ENCODE data around the gene OSER1. TPM values are rescaled to one million over a fixed set of nuclear protein-coding genes. Genes with fewer than 3 reads are reported as not detected.
"Not testable (repeated sequence)": the region's sequence is repeated elsewhere in the genome, so short reads cannot be mapped to it uniquely, and the experiment has no call there.

The OSER1 gene
- total and polyA plus RNA-seq, 7 experiments from 2014 or later, result 25.0 to 115 (median 43.0) TPM

DNA sequence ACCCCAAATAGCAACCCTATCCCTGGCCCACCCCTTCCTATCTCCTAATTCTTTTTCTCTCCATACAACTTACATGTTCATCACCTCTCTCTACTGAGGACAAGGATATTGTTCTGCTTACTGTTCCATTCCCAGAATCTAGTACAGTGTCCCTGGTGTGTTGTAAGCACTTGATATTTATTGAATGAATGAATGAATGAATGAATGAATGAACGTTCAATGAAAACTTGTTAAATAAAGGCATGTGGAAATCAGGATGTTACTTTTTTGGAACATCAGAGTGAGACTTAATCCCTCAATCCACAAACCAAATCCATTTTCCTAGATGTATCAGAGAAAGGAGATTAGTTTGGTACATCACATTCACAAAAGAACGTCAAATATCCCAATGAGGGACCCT, 16.8 kb downstream of the OSER1 start:
- POLR2A ChIA-PET, result no interaction called here
- Mint-ChIP-seq H3K4me1 (peaks cover 0 to 8% (median 4%) of the 10 kb centered on the region in 7 donors), H3K36me3 (peaks cover 0 to 22% (median 12%) of the 10 kb centered on the region in 5 donors), H3K27me3 (peaks cover 3 to 17% (median 11%) of the 10 kb centered on the region in 5 donors), H3K27ac (peak overlapping the region in 2 of 9 donors; percentile 7 to 18), H3K4me3 (no peak overlapping the region), H3K9me3 (peaks cover 0 to 1% (median 0%) of the 10 kb centered on the region in 11 donors)
- H3K9me3 ChIP-seq (ENCODE audit: control insufficient read depth in 2 of 3, low read length in 3 of 3), result no peaks in the 10 kb centered on the region
- peaks cover 6 to 22% (median 22%) of the 10 kb centered on the region in 3 experiments for H3K36me3 ChIP-seq (ENCODE audit: control insufficient read depth in 2 of 3, insufficient read depth in 3 of 3, low read length in 3 of 3)
- CTCF ChIA-PET, result no interaction called here
- intact Hi-C loops (cut with micrococcal nuclease), result loop anchor here in 1 of 2 donors (5.0 kb wide), 1 partner anchor 736 kb away; the partner anchor contains the start of gene SRSF6
- H3K4me1 ChIP-seq (ENCODE audit: control insufficient read depth in 2 of 2, insufficient read depth in 2 of 2, low read length in 2 of 2), result no peaks in the 10 kb centered on the region
- DNase-seq (no peak), ATAC-seq (no peak)
- no peaks in the 10 kb centered on the region for H3K27me3 ChIP-seq (ENCODE audit: control insufficient read depth in 2 of 2, insufficient read depth in 2 of 2, low read length in 2 of 2)
- no peak overlapping the region for H3K4me3 ChIP-seq (ENCODE audit: low read length)
- H3K27ac ChIP-seq (ENCODE audit: low read depth, low read length), result no peak overlapping the region

DNA sequence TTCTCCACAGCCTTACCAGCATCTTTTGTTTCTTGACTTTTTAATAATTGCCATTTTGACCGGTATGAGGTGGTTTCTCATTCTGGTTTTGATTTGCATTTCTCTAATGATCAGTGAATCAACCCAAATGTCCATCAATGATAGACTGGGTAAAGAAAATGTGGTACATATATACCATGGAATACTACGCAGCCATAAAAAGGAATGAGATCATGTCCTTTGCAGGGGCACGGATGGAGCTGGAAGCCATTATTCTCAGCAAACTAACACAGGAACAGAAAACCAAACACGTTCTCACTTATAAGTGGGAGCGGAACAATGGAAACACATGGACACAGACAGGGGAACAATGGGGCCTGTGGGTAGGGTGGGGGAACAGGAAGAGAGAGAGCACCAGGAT, 18.9 kb downstream of the OSER1 start:
- ATAC-seq; H3K36me3 Mint-ChIP-seq; POLR2A ChIA-PET; H3K9me3 Mint-ChIP-seq; H3K4me3 ChIP-seq (ENCODE audit: low read length); H3K27me3 ChIP-seq (ENCODE audit: control insufficient read depth in 2 of 2, insufficient read depth in 2 of 2, low read length in 2 of 2); H3K4me3 Mint-ChIP-seq; H3K36me3 ChIP-seq (ENCODE audit: control insufficient read depth in 2 of 3, insufficient read depth in 3 of 3, low read length in 3 of 3); H3K9me3 ChIP-seq (ENCODE audit: control insufficient read depth in 2 of 3, low read length in 3 of 3); H3K27ac Mint-ChIP-seq; H3K27ac ChIP-seq (ENCODE audit: low read depth, low read length); DNase-seq: not testable (repeated sequence)
- H3K27me3 Mint-ChIP-seq, result peaks cover 23 to 35% (median 28%) of the 10 kb centered on the region in 5 donors
- CTCF ChIA-PET, result interaction anchor here (3.6 to 4.5 kb wide), 2 partner anchors 12 to 74 kb away, joined by 14 to 60 read pairs; no protein-coding TSS in a partner anchor
- intact Hi-C loops (cut with micrococcal nuclease), result loop anchor here in 1 of 2 donors (5.0 kb wide), 1 partner anchor 734 kb away; the partner anchor contains the start of gene SRSF6
- H3K4me1 ChIP-seq (ENCODE audit: control insufficient read depth in 2 of 2, insufficient read depth in 2 of 2, low read length in 2 of 2), result peaks cover 0 to 10% of the 10 kb centered on the region in 2 donors
- peaks cover 4 to 21% (median 14%) of the 10 kb centered on the region in 7 donors for H3K4me1 Mint-ChIP-seq

DNA sequence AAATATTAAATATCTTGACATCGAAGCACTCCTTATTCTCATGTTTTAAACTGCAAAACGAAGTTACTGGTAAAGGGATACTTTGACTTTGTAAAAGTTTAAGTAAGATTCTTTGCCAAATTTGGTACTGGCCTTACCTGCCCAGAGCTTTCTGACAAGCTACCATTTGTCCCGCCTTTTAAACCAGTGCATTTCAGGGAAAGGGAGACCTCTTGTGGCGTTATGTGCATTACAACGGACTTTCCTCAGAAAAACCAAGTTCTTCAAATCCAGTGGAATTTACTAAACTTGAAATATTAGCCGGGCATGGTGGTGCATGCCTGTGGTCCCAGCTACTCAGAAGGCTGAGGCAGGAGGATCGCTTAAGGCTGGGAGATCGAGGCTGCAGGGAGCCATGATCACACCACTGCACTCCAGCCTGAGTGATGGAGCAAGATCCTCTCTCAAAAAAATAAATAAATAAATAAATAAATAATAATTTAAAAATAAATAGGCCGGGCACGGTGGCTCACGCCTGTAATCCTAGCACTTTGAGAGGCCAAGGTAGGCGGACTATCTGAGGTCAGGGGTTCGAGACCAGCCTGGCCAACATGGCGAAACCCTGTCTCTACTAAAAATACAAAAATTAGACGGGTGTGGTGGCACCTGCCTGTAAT, 20.2 kb downstream of the OSER1 start:
- peak in 7 of 9 donors; percentile 27 to 60 (median 51) for DNase-seq
- not testable (repeated sequence) for H3K9me3 ChIP-seq (ENCODE audit: control insufficient read depth in 2 of 3, low read length in 3 of 3); H3K9me3 Mint-ChIP-seq; H3K27me3 ChIP-seq (ENCODE audit: control insufficient read depth in 2 of 2, insufficient read depth in 2 of 2, low read length in 2 of 2); H3K36me3 ChIP-seq (ENCODE audit: control insufficient read depth in 2 of 3, insufficient read depth in 3 of 3, low read length in 3 of 3); H3K36me3 Mint-ChIP-seq; H3K27ac Mint-ChIP-seq; H3K27ac ChIP-seq (ENCODE audit: low read depth, low read length); H3K4me3 Mint-ChIP-seq; H3K4me3 ChIP-seq (ENCODE audit: low read length)
- H3K27me3 Mint-ChIP-seq, result peaks cover 33 to 48% (median 42%) of the 10 kb centered on the region in 5 donors
- CTCF ChIA-PET, result interaction anchor here (0.6 to 4.5 kb wide), 17 partner anchors 11 to 912 kb away, joined by 3 to 60 read pairs (median 3); partner anchors contain the start of gene FITM2
- H3K4me1 ChIP-seq (ENCODE audit: control insufficient read depth in 2 of 2, insufficient read depth in 2 of 2, low read length in 2 of 2), result peaks cover 0 to 11% of the 10 kb centered on the region in 2 donors
- POLR2A ChIA-PET, result interaction anchor here (0.5 to 1.7 kb wide), 3 partner anchors 48 to 134 kb away, joined by 3 to 15 read pairs (median 3); no protein-coding TSS in a partner anchor
- peaks cover 4 to 19% (median 13%) of the 10 kb centered on the region in 7 donors for H3K4me1 Mint-ChIP-seq
- peak; percentile 62 for ATAC-seq
- intact Hi-C loops (cut with micrococcal nuclease), result loop anchor here (1.0 to 5.0 kb wide), 5 partner anchors 74 to 733 kb away; partner anchors contain the start of gene SRSF6 (in 1 of the 2)

DNA sequence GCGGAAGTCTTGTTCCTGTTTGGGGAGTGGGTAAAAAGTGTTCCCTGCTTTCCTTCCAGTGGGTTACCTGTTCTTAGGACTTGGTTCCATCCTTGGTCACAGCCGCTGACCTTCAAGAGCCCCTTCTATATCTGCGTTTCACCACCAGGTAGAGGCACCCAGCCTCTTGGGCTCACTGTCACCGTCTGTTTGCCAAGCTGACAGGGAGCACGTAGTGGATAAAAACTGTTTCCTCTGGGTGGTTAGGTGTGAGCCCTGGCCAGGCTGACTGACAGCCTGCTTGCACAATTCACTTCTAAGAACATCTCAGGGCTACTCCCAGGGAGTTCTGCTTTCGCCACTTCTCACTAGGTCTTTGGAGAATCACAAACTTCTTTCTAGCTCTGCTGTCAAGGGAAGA, 21.8 kb downstream of the OSER1 start:
- H3K4me1 ChIP-seq (ENCODE audit: control insufficient read depth in 2 of 2, insufficient read depth in 2 of 2, low read length in 2 of 2), result peaks cover 0 to 11% of the 10 kb centered on the region in 2 donors
- H3K4me3 ChIP-seq (ENCODE audit: low read length), result no peak overlapping the region
- H3K27me3 ChIP-seq (ENCODE audit: control insufficient read depth in 2 of 2, insufficient read depth in 2 of 2, low read length in 2 of 2), result peaks cover 0 to 12% of the 10 kb centered on the region in 2 donors
- no peaks in the 10 kb centered on the region for H3K9me3 ChIP-seq (ENCODE audit: control insufficient read depth in 2 of 3, low read length in 3 of 3)
- ChIA-PET POLR2A (interaction anchor here (0.6 to 1.7 kb wide), 2 partner anchors 71 to 77 kb away, joined by 4 to 15 read pairs; no protein-coding TSS in a partner anchor), CTCF (interaction anchor here (0.6 to 4.5 kb wide), 6 partner anchors 9 to 77 kb away, joined by 3 to 60 read pairs (median 8); no protein-coding TSS in a partner anchor)
- Mint-ChIP-seq H3K27ac (no peak overlapping the region), H3K4me3 (no peak overlapping the region), H3K9me3 (no peaks in the 10 kb centered on the region), H3K4me1 (peaks cover 4 to 19% (median 13%) of the 10 kb centered on the region in 7 donors), H3K36me3 (no peaks in the 10 kb centered on the region), H3K27me3 (peaks cover 42 to 59% (median 56%) of the 10 kb centered on the region in 5 donors)
- intact Hi-C loops (cut with micrococcal nuclease), result no loop called here
- no peaks in the 10 kb centered on the region for H3K36me3 ChIP-seq (ENCODE audit: control insufficient read depth in 2 of 3, insufficient read depth in 3 of 3, low read length in 3 of 3)
- DNase-seq (no peak), ATAC-seq (peak; percentile 56)
- H3K27ac ChIP-seq (ENCODE audit: low read depth, low read length), result no peak overlapping the region

DNA sequence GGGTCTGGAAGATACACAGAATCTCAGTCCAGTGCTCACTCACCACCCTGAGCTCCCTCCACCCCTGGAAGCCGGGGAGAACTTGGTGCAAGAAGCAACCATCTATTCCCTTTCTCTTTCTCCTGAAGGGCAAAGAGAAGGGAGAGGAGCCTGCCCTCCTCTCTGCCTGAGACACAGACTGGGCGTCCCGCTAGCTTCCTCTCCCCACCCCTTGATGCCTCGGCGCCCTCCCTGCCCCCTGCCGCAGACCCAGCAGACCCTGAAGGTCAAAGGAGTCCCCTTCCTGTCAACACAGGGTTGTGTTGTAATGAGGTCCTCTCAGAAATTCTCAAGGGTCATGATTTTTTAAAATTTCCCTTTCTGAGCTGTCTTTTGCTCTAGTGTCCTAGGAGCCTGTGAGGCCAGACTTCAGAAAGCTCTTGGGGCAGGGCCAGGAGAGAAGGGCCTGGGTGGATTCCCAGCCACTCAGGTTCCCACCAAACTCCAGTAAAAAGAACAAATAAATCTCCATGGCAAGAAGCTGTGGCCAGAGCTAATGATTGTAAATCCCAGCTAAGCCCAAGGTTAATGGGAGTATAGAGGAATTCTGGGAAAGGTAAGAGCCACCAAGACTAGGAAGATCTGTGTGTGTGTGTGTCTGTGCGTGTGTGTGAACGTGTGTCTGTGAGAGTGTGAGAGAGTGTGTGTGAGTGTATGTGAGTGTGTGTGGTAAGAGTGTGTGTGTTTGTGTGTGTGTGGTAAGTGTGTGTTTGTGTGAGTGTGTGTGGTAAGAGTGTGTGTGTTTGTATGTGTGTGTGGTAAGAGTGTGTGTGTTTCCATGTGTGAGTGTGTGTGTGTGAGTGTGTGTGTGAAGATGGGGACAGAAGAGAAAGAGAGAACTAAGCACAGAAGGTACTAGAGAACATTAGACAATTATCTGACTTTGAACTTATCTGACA, 22.5 kb downstream of the OSER1 start:
- DNase-seq (no peak), ATAC-seq (peak; percentile 32)
- no peaks in the 10 kb centered on the region for H3K9me3 ChIP-seq (ENCODE audit: control insufficient read depth in 2 of 3, low read length in 3 of 3)
- H3K27me3 Mint-ChIP-seq, result peaks cover 47 to 63% (median 59%) of the 10 kb centered on the region in 5 donors
- H3K4me3 Mint-ChIP-seq, result peak overlapping the region in 5 of 10 donors; percentile 46 to 75 (median 56)
- ChIA-PET CTCF (interaction anchor here (0.6 to 4.5 kb wide), 8 partner anchors 8 to 76 kb away, joined by 3 to 60 read pairs (median 6); no protein-coding TSS in a partner anchor), POLR2A (no interaction called here)
- H3K27ac ChIP-seq (ENCODE audit: low read depth, low read length), result no peak overlapping the region
- H3K27ac Mint-ChIP-seq, result no peak overlapping the region
- H3K4me3 ChIP-seq (ENCODE audit: low read length), result no peak overlapping the region
- no peaks in the 10 kb centered on the region for H3K36me3 Mint-ChIP-seq
- peaks cover 4 to 19% (median 12%) of the 10 kb centered on the region in 7 donors for H3K4me1 Mint-ChIP-seq
- H3K27me3 ChIP-seq (ENCODE audit: control insufficient read depth in 2 of 2, insufficient read depth in 2 of 2, low read length in 2 of 2), result peaks cover 0 to 12% of the 10 kb centered on the region in 2 donors
- no peaks in the 10 kb centered on the region for H3K36me3 ChIP-seq (ENCODE audit: control insufficient read depth in 2 of 3, insufficient read depth in 3 of 3, low read length in 3 of 3)
- intact Hi-C loops (cut with micrococcal nuclease), result no loop called here
- no peaks in the 10 kb centered on the region for H3K9me3 Mint-ChIP-seq
- H3K4me1 ChIP-seq (ENCODE audit: control insufficient read depth in 2 of 2, insufficient read depth in 2 of 2, low read length in 2 of 2), result peaks cover 0 to 11% of the 10 kb centered on the region in 2 donors

All from naive thymus-derived CD4-positive, alpha-beta T cell (primary cell).